ENCODE data around the gene ADCY5.

ADCY5 gene

GRCh38 chr3:123267821-123268220 is 181.1 kb downstream of the ADCY5 start (continued):
- TF ChIP-seq ZSCAN30 (tag by site-specific recombination; IDR thresholded peaks at IDR 0.05) = no peak
- no peak for TF ChIP-seq ZNF157 (tag by site-specific recombination; IDR thresholded peaks at IDR 0.05)

DNA sequence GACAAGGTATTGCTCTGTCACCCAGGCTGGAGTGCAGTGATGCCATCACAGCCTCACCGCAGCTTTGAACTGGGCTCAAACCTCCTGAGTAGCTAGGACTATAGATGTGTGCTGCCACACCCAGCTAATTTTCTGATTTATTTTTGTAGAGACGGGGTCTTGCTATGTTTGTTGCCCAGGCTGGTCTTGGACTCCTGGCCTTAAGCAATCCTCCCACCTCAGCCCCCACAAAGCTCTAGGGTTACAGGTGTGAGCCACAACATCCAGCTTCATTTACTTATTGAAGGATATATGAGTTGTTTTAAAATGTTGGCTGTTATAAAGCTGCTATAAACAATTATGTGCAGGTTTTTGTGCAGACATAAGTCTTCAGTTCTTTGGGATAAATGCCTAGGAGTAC is 184.9 kb downstream of the ADCY5 start:
- no peaks in the 10 kb centered on the region for H3K9me3 ChIP-seq (ENCODE audit: control insufficient read depth, insufficient read depth, low read depth, low read length)
- TF ChIP-seq OVOL3 (tag by site-specific recombination; IDR thresholded peaks at IDR 0.05) (no peak), ZNF600 (tag by site-specific recombination; IDR thresholded peaks at IDR 0.05) (no peak), ZBTB11 (tag by site-specific recombination; conservative IDR thresholded peaks at IDR 0.05; ENCODE audit: low read depth) (no peak), IKZF3 (tag by site-specific recombination; IDR thresholded peaks at IDR 0.05) (no peak), REST (tag by site-specific recombination; IDR thresholded peaks at IDR 0.05) (no peak), ZBTB26 (tag by site-specific recombination; optimal IDR thresholded peaks at IDR 0.05) (no peak), ZNF521 (tag by site-specific recombination; IDR thresholded peaks at IDR 0.05) (no peak), ZBTB1 (tag by site-specific recombination; IDR thresholded peaks at IDR 0.05) (no peak), GLI2 (tag by site-specific recombination; IDR thresholded peaks at IDR 0.05; ENCODE audit: borderline replicate concordance, low read depth) (no peak), ZNF2 (tag by site-specific recombination; IDR thresholded peaks at IDR 0.05) (no peak)
- POLR2A ChIA-PET = no interaction called here
- no peaks in the 10 kb centered on the region for H3K4me1 ChIP-seq (ENCODE audit: control insufficient read depth, insufficient read depth, low read length)
- CTCF ChIA-PET = no interaction called here
- H3K4me3 ChIP-seq (ENCODE audit: low read depth, low read length) = no peak overlapping the region
- peaks cover 0 to 14% of the 10 kb centered on the region in 2 experiments; a peak in 1 of 3 replicates for H3K36me3 ChIP-seq (ENCODE audit: control insufficient read depth in 2 of 2, insufficient read depth in 1 of 2, low read length in 2 of 2)
- H3K27ac ChIP-seq (ENCODE audit: extremely low read depth, low read depth, low read length) = no peak overlapping the region

DNA sequence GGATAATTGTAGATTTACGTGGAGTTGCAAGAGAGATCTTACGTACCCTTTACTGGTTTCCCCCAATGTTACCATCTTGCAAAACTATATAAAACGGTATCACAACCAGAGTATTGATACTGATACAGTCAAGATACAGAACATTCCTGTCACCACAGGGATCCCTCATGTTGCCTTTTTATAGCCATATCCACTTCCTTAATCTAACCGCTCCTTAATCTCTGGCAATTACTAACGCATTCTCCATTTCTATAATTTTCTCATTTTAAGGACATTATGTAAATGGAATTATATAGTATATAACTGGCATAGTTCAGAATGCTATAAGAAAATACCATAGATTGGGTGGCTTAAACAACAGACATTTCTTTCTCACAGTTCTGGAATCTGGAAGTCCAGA is 186.0 kb downstream of the ADCY5 start:
- TF ChIP-seq OSR2 (tag by site-specific recombination; IDR thresholded peaks at IDR 0.05) = no peak
- no peak for TF ChIP-seq SETDB1 (IDR thresholded peaks at IDR 0.05; ENCODE audit: insufficient read length, low read length)
- no peak for TF ChIP-seq ZFHX2 (tag by site-specific recombination; conservative IDR thresholded peaks at IDR 0.05)
- TF ChIP-seq ZNF544 (tag by site-specific recombination; IDR thresholded peaks at IDR 0.05) = no peak
- no peak for TF ChIP-seq ZNF600 (tag by site-specific recombination; IDR thresholded peaks at IDR 0.05)
- no peak for TF ChIP-seq ZNF350 (tag by site-specific recombination; IDR thresholded peaks at IDR 0.05)
- TF ChIP-seq ZNF354C (tag by site-specific recombination; IDR thresholded peaks at IDR 0.05; ENCODE audit: borderline replicate concordance, low read depth) = no peak
- no peak for TF ChIP-seq ZNF560 (tag by site-specific recombination; IDR thresholded peaks at IDR 0.05; ENCODE audit: borderline replicate concordance)
- no peak for TF ChIP-seq ZNF660 (tag by site-specific recombination; IDR thresholded peaks at IDR 0.05)
- no peak for TF ChIP-seq ZNF10 (tag by site-specific recombination; IDR thresholded peaks at IDR 0.05)
- H3K36me3 ChIP-seq (ENCODE audit: control insufficient read depth in 2 of 2, insufficient read depth in 1 of 2, low read length in 2 of 2) = peaks cover 0 to 10% of the 10 kb centered on the region in 2 experiments; a peak in 1 of 3 replicates
- peaks cover 2% of the 10 kb centered on the region; the same call in 1 of the 2 replicates for H3K4me1 ChIP-seq (ENCODE audit: control insufficient read depth, insufficient read depth, low read length)
- H3K4me3 ChIP-seq (ENCODE audit: low read depth, low read length) = no peak overlapping the region
- H3K27ac ChIP-seq (ENCODE audit: extremely low read depth, low read depth, low read length) = no peak overlapping the region
- no peaks in the 10 kb centered on the region for H3K9me3 ChIP-seq (ENCODE audit: control insufficient read depth, insufficient read depth, low read depth, low read length)
- ChIA-PET POLR2A (no interaction called here), CTCF (no interaction called here)
